Peyer's patch (tissue), 4 donors: ENCODE data around the gene SLC35A3. TPM values are rescaled to one million over a fixed set of nuclear protein-coding genes. Genes with fewer than 3 reads are reported as not detected.

Experiments
- DNase-seq, 3 donors: peaks; one replicate each; pipeline ENCODE4 v3.0.0-alpha.2; 2017 to 2019
- H3K27ac ChIP-seq, 4 donors: fragments of 200-600 bp; sonication (generic); one replicate each; pipeline ENCODE4 v1.5.1; 2016 to 2019
- H3K27me3 ChIP-seq, 2 donors: fragments of 200-600 bp; sonication (generic); one replicate each; pipeline ENCODE4 v1.5.1; 2019
- H3K36me3 ChIP-seq, 3 donors: fragments of 200-600 bp; sonication (generic); one replicate each; pipeline ENCODE4 v1.5.1; 2016 to 2019
- H3K4me1 ChIP-seq, 4 donors: fragments of 200-600 bp; sonication (generic); one replicate each; pipeline ENCODE4 v1.5.1; 2016 to 2019
- H3K4me3 ChIP-seq, 4 donors: fragments of 200-600 bp; sonication (generic); 1 replicate in 3 of 4; 2 replicates in 1 of 4; pipeline ENCODE4 v1.5.1; 2016 to 2019; ENCODE audit warnings: mild to moderate bottlenecking in 1 of 4
- H3K9me3 ChIP-seq, 4 donors: fragments of 200-600 bp; sonication (generic); one replicate each; pipeline ENCODE4 v1.5.1; 2016 to 2019; ENCODE audit warnings: mild to moderate bottlenecking in 1 of 4
- CTCF ChIP-seq, 6 experiments: fragments of 450-650 bp in 4 of 6; fragments of 200-600 bp in 2 of 6; sonication (generic) in 1 of 6; IDR thresholded peaks; one replicate each; pipeline ENCODE4 v1.5.1; 2017 to 2019; ENCODE audit warnings: antibody characterized with exemption in 6 of 6, mild to moderate bottlenecking in 3 of 6, moderate library complexity in 1 of 6
- POLR2A ChIP-seq, 2 donors: fragments of 450-650 bp; IDR thresholded peaks; one replicate each; pipeline ENCODE4 v1.5.1; 2017; ENCODE audit warnings: antibody characterized with exemption in 2 of 2, mild to moderate bottlenecking in 2 of 2, moderate library complexity in 2 of 2
- small RNA-seq, 2 donors: library from RNA; depleted of rRNA; stranded (forward); fragments of <200 nt; gene quantifications; one replicate each; pipeline ENCODE3, GENCODE V24; 2016
- total RNA-seq, 4 donors: library from RNA; depleted of rRNA; stranded (reverse); fragments of >200 nt; gene quantifications; one replicate each; pipeline ENCODE4 v1.1.0, GENCODE V29; 2016

SLC35A3 gene
- total RNA-seq, 4 donors from 2014 or later = 16.5 to 105 (median 88.6) TPM

GRCh38 chr1:100077531-100077930, 107.7 kb downstream of the SLC35A3 start:
- no peak for TF ChIP-seq CTCF (IDR thresholded peaks at IDR 0.05)
- TF ChIP-seq POLR2A (IDR thresholded peaks at IDR 0.05) = no peak
- peaks cover 0 to 76% (median 0%) of the 10 kb centered on the region in 3 donors for H3K36me3 ChIP-seq
- DNase-seq = no peak
- no peak overlapping the region for H3K27ac ChIP-seq
- H3K4me3 ChIP-seq = no peak overlapping the region
- H3K9me3 ChIP-seq = no peaks in the 10 kb centered on the region
- no peaks in the 10 kb centered on the region for H3K27me3 ChIP-seq
- H3K4me1 ChIP-seq = no peaks in the 10 kb centered on the region

GRCh38 chr1:100080331-100080730, 110.5 kb downstream of the SLC35A3 start:
- Histone ChIP-seq H3K9me3 (no peaks in the 10 kb centered on the region), H3K27me3 (no peaks in the 10 kb centered on the region), H3K36me3 (peaks cover 0 to 57% (median 0%) of the 10 kb centered on the region in 3 donors), H3K27ac (no peak overlapping the region), H3K4me1 (no peaks in the 10 kb centered on the region), H3K4me3 (no peak overlapping the region)
- no peak for DNase-seq
- TF ChIP-seq POLR2A (IDR thresholded peaks at IDR 0.05) = no peak
- TF ChIP-seq CTCF (IDR thresholded peaks at IDR 0.05) = no peak

Small RNA genes within 50 kb of the gene (small RNA-seq; reads per million reads assigned to genes)
- gene RNU6-1318P = 0 reads per million in 2 donors
- gene RNU6-750P = 0 reads per million in 2 donors

Other genes starting within 250 kb of the SLC35A3 start
- 10 to 100 TPM in 2 of 4 donors, 1 to 10 TPM in 2; 6.9 to 17.0 (median 11.9) TPM for gene FRRS1, start 203.4 kb upstream of the SLC35A3 start, total RNA-seq
- 10 to 100 TPM in 3 of 4 donors, 1 to 10 TPM in 1; 9.1 to 18.5 (median 12.8) TPM for gene AGL, start 119.6 kb upstream of the SLC35A3 start, total RNA-seq
- 10 to 100 TPM in 1 of 4 donors, 1 to 10 TPM in 3; 2.9 to 14.0 (median 3.7) TPM for gene SASS6, start 162.9 kb downstream of the SLC35A3 start, total RNA-seq
- gene TRMT13, start 163.2 kb downstream of the SLC35A3 start, total RNA-seq = 10 to 100 TPM; 16.8 to 65.2 (median 34.6) TPM
- gene LRRC39, start 208.3 kb downstream of the SLC35A3 start, total RNA-seq = 1 to 10 TPM in 3 of 4 donors, under 1 TPM in 1; 0.35 to 2.5 (median 2.3) TPM